Mesenchymal stem cell (in vitro differentiated cells and primary cell): ENCODE results near the gene CCS.

ENCODE experiments used
- DNase-seq: peaks from one replicate; pipeline ENCODE4 v3.0.0-alpha.2; 2013
- H2AFZ ChIP-seq: one replicate; pipeline ENCODE4 v1.6.1; 2013; ENCODE audit warnings: low read depth, mild to moderate bottlenecking, control low read depth, inconsistent platforms, low read length, moderate library complexity
- H2AK5ac ChIP-seq: 2 replicates; pipeline ENCODE4 v1.6.1; 2013; ENCODE audit warnings: low read length, moderate library complexity, mild to moderate bottlenecking, inconsistent platforms; ENCODE audit not compliant: severe bottlenecking
- H2BK120ac ChIP-seq: one replicate; pipeline ENCODE4 v1.6.1; 2013; ENCODE audit warnings: low read depth, mild to moderate bottlenecking, inconsistent platforms, low read length, moderate library complexity
- H2BK12ac ChIP-seq, 2 experiments: one replicate each; pipeline ENCODE4 v1.6.1; 2013; ENCODE audit warnings: inconsistent platforms in 2 of 2, low read length in 2 of 2, mild to moderate bottlenecking in 2 of 2, moderate library complexity in 2 of 2, control low read depth in 1 of 2
- H2BK15ac ChIP-seq: one replicate; pipeline ENCODE4 v1.6.1; 2013; ENCODE audit warnings: mild to moderate bottlenecking, low read depth, inconsistent platforms; ENCODE audit not compliant: poor library complexity, severe bottlenecking
- H2BK5ac ChIP-seq: 2 replicates; pipeline ENCODE4 v1.6.1; 2013; ENCODE audit warnings: low read depth, mild to moderate bottlenecking, low read length, control low read depth, inconsistent platforms; ENCODE audit not compliant: poor library complexity, severe bottlenecking
- H3K14ac ChIP-seq, 2 experiments: one replicate each; pipeline ENCODE4 v1.6.1; 2013; ENCODE audit warnings: inconsistent platforms in 2 of 2, low read length in 2 of 2, control low read depth in 1 of 2, mild to moderate bottlenecking in 1 of 2, moderate library complexity in 1 of 2
- H3K18ac ChIP-seq, 2 experiments: one replicate each; pipeline ENCODE4 v1.6.1; 2013; ENCODE audit warnings: inconsistent platforms in 2 of 2, low read length in 2 of 2, control low read depth in 1 of 2, low read depth in 1 of 2, mild to moderate bottlenecking in 1 of 2
- H3K23ac ChIP-seq, 2 experiments: one replicate each; pipeline ENCODE4 v1.6.1; 2013; ENCODE audit warnings: inconsistent platforms in 2 of 2, low read length in 2 of 2, mild to moderate bottlenecking in 2 of 2, moderate library complexity in 2 of 2, control low read depth in 1 of 2
- H3K27ac ChIP-seq: 2 replicates; pipeline ENCODE4 v1.5.1; 2013; ENCODE audit warnings: mild to moderate bottlenecking, moderate library complexity, low read length, control low read depth, inconsistent platforms; ENCODE audit not compliant: poor library complexity, severe bottlenecking
- H3K27me3 ChIP-seq, 2 experiments: 2 replicates each; pipeline versions ENCODE4 v1.6.1 to v1.7.0; 2013; ENCODE audit warnings: low read length in 2 of 2, mild to moderate bottlenecking in 2 of 2, moderate library complexity in 2 of 2, control low read depth in 1 of 2, inconsistent platforms in 1 of 2; ENCODE audit not compliant: control insufficient read depth in 1 of 2, insufficient read depth in 1 of 2
- H3K36me3 ChIP-seq, 2 experiments: 2 replicates each; pipeline versions ENCODE4 v1.6.1 to v1.7.0; 2013; ENCODE audit warnings: low read length in 2 of 2, control low read depth in 1 of 2, inconsistent platforms in 1 of 2, low read depth in 1 of 2, mild to moderate bottlenecking in 1 of 2; ENCODE audit not compliant: insufficient read depth in 2 of 2, control insufficient read depth in 1 of 2
- H3K4ac ChIP-seq, 2 experiments: one replicate each; pipeline ENCODE4 v1.6.1; 2013; ENCODE audit warnings: inconsistent platforms in 2 of 2, low read length in 2 of 2, mild to moderate bottlenecking in 2 of 2, moderate library complexity in 2 of 2, control low read depth in 1 of 2, low read depth in 1 of 2
- H3K4me1 ChIP-seq: 2 replicates; pipeline ENCODE4 v1.6.1; 2013; ENCODE audit warnings: low read depth, low read length, control low read depth; ENCODE audit not compliant: control insufficient read depth, insufficient read depth
- H3K4me2 ChIP-seq: 2 replicates; pipeline ENCODE4 v1.6.1; 2013; ENCODE audit warnings: low read length, mild to moderate bottlenecking, inconsistent platforms; ENCODE audit not compliant: poor library complexity, severe bottlenecking
- H3K4me3 ChIP-seq, 2 experiments: 2 replicates each; pipeline versions ENCODE4 v1.5.1 to v1.7.0; 2013; ENCODE audit warnings: low read length in 2 of 2, mild to moderate bottlenecking in 2 of 2, control low read depth in 1 of 2, low read depth in 1 of 2; ENCODE audit not compliant: insufficient read depth in 1 of 2
- H3K79me1 ChIP-seq: replicated peaks from 2 replicates; pipeline ENCODE4 v1.6.1; 2013; ENCODE audit warnings: mild to moderate bottlenecking, control low read depth, low read length, inconsistent platforms; ENCODE audit not compliant: poor library complexity, severe bottlenecking
- H3K9ac ChIP-seq: 2 replicates; pipeline ENCODE4 v1.7.0; 2013; ENCODE audit warnings: mild to moderate bottlenecking, low read length, moderate library complexity
- H3K9me3 ChIP-seq: 2 replicates; pipeline ENCODE4 v1.7.0; 2013; ENCODE audit warnings: mild to moderate bottlenecking, low read length; ENCODE audit not compliant: control insufficient read depth
- H4K8ac ChIP-seq: one replicate; pipeline ENCODE4 v1.6.1; 2013; ENCODE audit warnings: inconsistent platforms, mild to moderate bottlenecking, low read length, moderate library complexity
- H4K91ac ChIP-seq: one replicate; pipeline ENCODE4 v1.6.1; 2013; ENCODE audit warnings: mild to moderate bottlenecking, low read length, inconsistent platforms
- WGBS: methylation state at CpG from one replicate; pipeline ENCODE4 v1.1.7; 2013; ENCODE audit warnings: mixed read lengths; 5-methylcytosine and 5-hydroxymethylcytosine counted together

CCS gene

DNA sequence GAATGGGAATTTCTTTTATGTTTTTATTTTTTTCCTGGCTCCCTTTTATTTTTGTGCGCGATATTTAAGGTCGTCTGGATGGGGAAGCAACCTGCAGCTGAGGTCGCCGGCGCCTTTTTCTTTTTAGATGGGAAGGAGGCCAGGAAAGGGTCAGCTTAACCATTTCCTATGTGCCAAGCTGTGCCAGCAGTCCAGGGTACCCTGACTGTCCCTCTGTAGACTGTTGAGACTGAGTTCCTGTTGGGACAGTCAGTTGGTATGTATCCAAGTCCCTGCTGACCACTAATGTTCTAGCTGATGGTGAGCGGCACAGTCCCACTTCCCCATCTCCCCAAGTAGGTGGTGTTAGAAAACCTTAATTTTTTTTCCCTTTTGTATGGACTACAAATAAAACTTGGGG, 33.9 kb downstream of the CCS start:
- H2BK5ac ChIP-seq = no peak overlapping the region
- WGBS = 96% methylated on average over 6 of the region's 7 CpGs
- no peaks in the 10 kb centered on the region for H3K27me3 ChIP-seq
- H3K27ac ChIP-seq = no peak overlapping the region
- no peak overlapping the region for H3K4me3 ChIP-seq
- no peaks in the 10 kb centered on the region for H3K4me1 ChIP-seq
- no peak overlapping the region for H3K4ac ChIP-seq
- no peak overlapping the region for H4K8ac ChIP-seq
- H3K4me2 ChIP-seq = no peak overlapping the region
- H3K9ac ChIP-seq = no peak overlapping the region
- peaks cover 3% of the 10 kb centered on the region for H3K79me1 ChIP-seq
- H3K23ac ChIP-seq = no peak overlapping the region
- no peak overlapping the region for H2AK5ac ChIP-seq
- peaks cover 61 to 90% of the 10 kb centered on the region in 2 experiments for H3K36me3 ChIP-seq
- no peak overlapping the region for H3K14ac ChIP-seq
- H3K18ac ChIP-seq = no peak overlapping the region
- H4K91ac ChIP-seq = no peak overlapping the region
- no peak overlapping the region for H2BK15ac ChIP-seq
- H2AFZ ChIP-seq = no peak overlapping the region
- no peak for DNase-seq
- H2BK12ac ChIP-seq = no peak overlapping the region
- H3K9me3 ChIP-seq = no peaks in the 10 kb centered on the region
- H2BK120ac ChIP-seq = no peak overlapping the region

DNA sequence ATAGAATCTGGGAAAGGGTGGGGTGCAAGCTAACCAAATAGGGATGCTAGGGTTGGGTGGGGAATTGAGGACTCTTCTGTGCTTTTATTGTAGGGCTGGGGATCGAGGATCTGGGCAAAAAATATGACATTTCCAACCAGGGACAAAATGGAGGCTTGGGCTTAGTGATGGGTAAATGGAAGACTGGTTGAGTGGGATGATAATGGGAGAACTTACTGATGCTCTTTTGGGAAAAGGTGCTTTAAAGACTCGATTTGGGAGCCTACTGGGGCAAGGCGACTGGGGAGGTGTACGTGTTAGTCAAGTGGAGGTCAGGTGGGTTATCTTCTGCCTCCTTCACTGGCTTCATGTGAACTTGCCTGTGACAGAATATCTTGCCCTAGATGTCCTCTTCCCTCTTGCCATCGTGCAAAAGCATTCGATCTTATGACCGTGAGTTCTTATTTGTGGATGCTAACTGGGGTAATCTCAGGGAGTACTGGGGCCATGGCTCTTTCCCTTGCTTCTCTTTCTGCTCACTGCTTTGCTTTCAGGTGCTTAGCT, 35.1 kb downstream of the CCS start:
- DNase-seq = no peak
- H3K4me3 ChIP-seq = no peak overlapping the region
- H2BK15ac ChIP-seq = no peak overlapping the region
- WGBS = 98% methylated on average over 7 of the region's 7 CpGs
- no peak overlapping the region for H3K18ac ChIP-seq
- no peak overlapping the region for H3K27ac ChIP-seq
- no peak overlapping the region for H4K8ac ChIP-seq
- no peaks in the 10 kb centered on the region for H3K27me3 ChIP-seq
- H3K4ac ChIP-seq = no peak overlapping the region
- no peak overlapping the region for H2BK5ac ChIP-seq
- no peaks in the 10 kb centered on the region for H3K4me1 ChIP-seq
- H3K79me1 ChIP-seq = peaks cover 3% of the 10 kb centered on the region
- H2BK12ac ChIP-seq = no peak overlapping the region
- H3K9ac ChIP-seq = no peak overlapping the region
- no peak overlapping the region for H2BK120ac ChIP-seq
- no peak overlapping the region for H2AFZ ChIP-seq
- no peaks in the 10 kb centered on the region for H3K9me3 ChIP-seq
- H3K36me3 ChIP-seq = peaks cover 62 to 88% of the 10 kb centered on the region in 2 experiments
- no peak overlapping the region for H3K23ac ChIP-seq
- H4K91ac ChIP-seq = no peak overlapping the region
- H2AK5ac ChIP-seq = no peak overlapping the region
- no peak overlapping the region for H3K4me2 ChIP-seq
- H3K14ac ChIP-seq = no peak overlapping the region

DNA sequence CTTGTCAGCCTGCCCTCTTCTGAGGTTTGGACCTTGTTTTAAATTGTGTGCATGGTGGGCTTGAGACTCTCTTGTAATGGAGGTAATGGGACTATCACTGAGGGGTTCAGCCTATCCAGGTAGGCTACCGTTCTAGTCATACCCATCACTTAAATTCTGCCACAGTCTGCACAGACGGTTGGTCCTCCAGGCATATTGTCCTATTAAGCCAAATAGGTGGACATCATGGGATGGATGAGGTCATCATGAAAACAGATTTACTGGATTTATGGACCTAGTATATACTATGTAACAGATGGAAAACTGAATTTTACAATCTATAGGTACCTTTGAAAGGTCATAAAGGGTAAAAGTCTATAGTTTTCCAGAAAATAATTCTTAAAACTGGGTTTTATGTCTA, 36.4 kb downstream of the CCS start:
- WGBS = no CpG with 5 or more reads among the region's 2 CpGs
- no peaks in the 10 kb centered on the region for H3K9me3 ChIP-seq

DNA sequence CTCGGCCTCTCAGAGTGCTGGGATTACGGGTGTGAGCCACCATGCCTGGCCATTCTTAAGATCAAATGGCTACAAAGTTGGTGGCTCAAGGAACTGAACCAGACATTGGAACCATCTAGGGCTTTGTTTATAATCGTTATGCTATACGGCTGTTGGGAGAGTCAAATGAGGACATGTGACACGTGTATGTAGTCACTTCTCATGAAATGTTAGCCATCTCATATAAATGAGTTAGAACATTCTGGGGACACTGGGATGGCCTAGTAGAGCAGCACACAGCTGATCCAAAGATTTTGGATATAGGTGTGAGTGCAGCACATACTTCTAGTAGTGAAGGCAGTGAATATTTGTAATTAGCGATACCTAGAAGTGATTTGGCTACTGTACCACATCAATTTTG, 38.9 kb downstream of the CCS start:
- no peak overlapping the region for H3K14ac ChIP-seq
- no peak overlapping the region for H3K9ac ChIP-seq
- no peak overlapping the region for H3K4me3 ChIP-seq
- no peak overlapping the region for H2BK12ac ChIP-seq
- H4K8ac ChIP-seq = no peak overlapping the region
- H3K4ac ChIP-seq = no peak overlapping the region
- no peak overlapping the region for H2AK5ac ChIP-seq
- no peak overlapping the region for H2BK15ac ChIP-seq
- no peak overlapping the region for H4K91ac ChIP-seq
- no peaks in the 10 kb centered on the region for H3K27me3 ChIP-seq
- H3K4me2 ChIP-seq = no peak overlapping the region
- H3K18ac ChIP-seq = no peak overlapping the region
- H3K9me3 ChIP-seq = no peaks in the 10 kb centered on the region
- H3K79me1 ChIP-seq = no peaks in the 10 kb centered on the region
- 98% methylated on average over 6 of the region's 6 CpGs for WGBS
- H2BK120ac ChIP-seq = no peak overlapping the region
- no peak overlapping the region for H2BK5ac ChIP-seq
- DNase-seq = no peak
- no peak overlapping the region for H2AFZ ChIP-seq
- peaks cover 47 to 63% of the 10 kb centered on the region in 2 experiments for H3K36me3 ChIP-seq
- H3K23ac ChIP-seq = no peak overlapping the region
- no peaks in the 10 kb centered on the region for H3K4me1 ChIP-seq
- H3K27ac ChIP-seq = no peak overlapping the region

More for the DNA sequence above, 36.4 kb downstream of the CCS start:
- Histone ChIP-seq H3K27ac (no peak overlapping the region), H3K4ac (no peak overlapping the region), H2AK5ac (no peak overlapping the region), H2BK120ac (no peak overlapping the region), H3K79me1 (peaks cover 3% of the 10 kb centered on the region), H3K36me3 (peaks cover 62 to 84% of the 10 kb centered on the region in 2 experiments), H3K18ac (no peak overlapping the region), H4K91ac (no peak overlapping the region), H2BK12ac (no peak overlapping the region), H3K9ac (no peak overlapping the region), H3K4me1 (no peaks in the 10 kb centered on the region), H3K4me3 (no peak overlapping the region), H2AFZ (no peak overlapping the region), H3K14ac (no peak overlapping the region), H2BK5ac (no peak overlapping the region), H4K8ac (no peak overlapping the region), H2BK15ac (no peak overlapping the region), H3K4me2 (no peak overlapping the region), H3K23ac (no peak overlapping the region), H3K27me3 (no peaks in the 10 kb centered on the region)
- no peak for DNase-seq
